ENCODE results near the gene ASCL2.
"Not testable (repeated sequence)": the region's sequence is repeated elsewhere in the genome, so short reads cannot be mapped to it uniquely, and the experiment has no call there.

The ASCL2 gene

DNA sequence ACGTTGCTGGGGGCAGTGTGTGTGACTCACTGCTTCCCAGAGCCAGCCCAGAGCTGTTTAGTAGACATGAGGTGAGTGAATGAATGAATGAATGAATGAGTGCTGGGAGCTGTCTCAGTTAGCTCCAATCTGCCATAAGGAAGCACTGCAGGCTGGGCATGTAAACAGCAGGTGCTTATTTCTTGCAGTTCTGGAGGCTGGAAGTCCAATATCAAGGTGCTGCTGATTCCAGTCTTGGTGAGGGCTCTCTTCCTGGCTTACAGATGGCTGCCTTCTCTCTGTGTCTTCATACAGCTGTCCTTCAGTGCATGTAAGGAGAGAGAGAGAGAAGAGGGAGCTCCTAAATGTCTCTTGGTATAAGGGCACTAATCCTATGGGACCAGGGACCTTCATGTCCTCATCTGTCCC is 27.2 kb upstream of the ASCL2 start:
- no peak for DNase-seq (ENCODE audit: low read depth in 3 of 3)

DNA sequence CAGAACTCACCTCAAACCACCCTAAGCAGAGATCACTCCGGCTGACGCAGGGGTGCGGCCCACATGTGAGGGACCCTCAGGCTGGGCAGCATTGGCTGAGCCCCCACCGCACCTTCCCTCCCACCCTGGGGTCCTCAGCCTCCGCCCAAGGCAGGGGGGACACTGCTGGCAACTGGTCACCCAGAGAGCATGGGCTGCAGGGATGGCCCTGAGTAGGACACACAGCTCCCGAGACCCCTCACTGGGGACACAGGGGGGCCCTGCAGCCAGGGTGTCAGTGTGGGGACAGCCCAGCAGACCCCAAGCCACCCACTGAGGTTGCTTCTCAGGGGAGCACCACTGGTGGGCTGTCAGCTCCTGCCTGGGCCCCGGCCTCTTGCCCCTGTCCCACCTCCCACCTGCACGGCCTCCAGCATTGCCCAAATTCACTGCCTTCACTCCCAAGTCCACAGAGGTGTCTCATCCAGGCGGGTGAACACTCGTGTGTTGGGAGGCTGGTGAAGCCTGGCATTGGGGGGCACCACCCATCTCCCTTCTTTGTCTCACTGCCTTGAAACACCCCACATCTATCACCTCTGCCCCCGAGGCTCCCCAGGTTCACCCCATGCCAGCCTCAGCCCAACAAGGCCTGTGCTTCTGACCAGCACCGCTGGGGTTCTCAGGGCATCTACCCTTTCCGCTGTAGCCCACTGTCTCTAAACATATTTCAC is 26.7 kb upstream of the ASCL2 start:
- DNase-seq (ENCODE audit: low read depth in 3 of 3) = no peak

DNA sequence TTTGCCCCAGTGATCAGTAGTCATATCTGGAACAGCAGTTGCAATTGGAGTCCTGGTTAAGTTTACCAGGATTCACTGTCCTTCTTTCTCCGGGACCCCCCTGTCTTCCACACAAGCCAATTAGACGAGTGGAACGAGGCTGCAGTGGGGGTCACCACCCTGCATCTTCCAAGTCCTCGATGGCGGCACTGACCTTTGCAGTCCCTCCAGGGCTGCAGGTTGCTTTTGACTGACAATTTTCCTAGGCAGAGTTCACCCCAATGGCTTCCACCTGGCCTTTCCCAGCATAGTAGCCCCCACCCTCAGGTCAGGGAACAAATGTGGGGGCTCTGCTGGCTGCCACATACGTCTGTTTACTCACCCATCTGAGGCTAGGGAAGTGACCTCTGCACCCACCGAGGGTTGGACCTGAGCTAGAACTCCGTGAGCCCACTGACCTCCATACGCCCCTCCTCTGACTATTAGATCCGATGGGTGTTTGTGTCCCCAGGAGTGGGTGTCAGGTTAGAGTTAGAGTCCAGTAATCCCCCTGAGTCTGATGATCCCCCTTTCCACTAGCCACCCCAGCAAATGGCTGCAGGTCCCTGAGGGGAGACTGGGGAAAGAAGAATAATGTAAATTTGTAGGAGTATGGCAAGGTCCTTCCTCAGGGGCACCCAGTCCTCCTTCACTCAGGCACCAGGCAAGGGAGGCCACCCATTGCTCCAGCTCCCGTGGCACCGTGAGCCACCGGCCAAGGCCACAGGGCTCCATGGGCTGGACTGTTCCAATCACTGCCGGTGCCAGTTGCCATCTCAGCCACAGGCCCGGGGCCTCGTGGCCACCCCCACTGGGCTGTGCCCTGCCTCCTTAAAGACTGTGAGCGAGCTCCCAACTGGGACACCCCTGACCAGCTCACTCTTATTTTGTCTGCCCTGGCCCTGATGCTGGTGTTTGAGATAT is 25.9 kb upstream of the ASCL2 start:
- DNase-seq (ENCODE audit: low read depth in 3 of 3) = no peak

DNA sequence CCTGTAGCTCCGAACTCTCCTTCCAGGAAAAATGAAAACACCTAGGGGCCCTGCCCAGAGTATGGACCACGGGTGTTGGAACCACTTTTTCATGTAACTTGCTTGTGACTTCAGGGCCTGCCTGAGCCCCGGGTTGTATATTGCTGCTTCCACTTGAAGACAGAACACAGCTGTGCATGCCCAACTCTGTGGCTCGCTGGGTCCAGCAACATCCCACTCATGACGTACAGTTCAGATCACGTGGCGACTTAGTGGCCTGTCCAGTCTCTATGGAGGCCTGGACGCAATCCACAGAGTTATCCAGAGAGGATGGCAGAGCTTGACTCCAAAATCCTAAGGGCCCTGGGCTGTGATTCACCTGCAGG is 24.5 kb upstream of the ASCL2 start:
- DNase-seq (ENCODE audit: low read depth in 3 of 3) = no peak

DNA sequence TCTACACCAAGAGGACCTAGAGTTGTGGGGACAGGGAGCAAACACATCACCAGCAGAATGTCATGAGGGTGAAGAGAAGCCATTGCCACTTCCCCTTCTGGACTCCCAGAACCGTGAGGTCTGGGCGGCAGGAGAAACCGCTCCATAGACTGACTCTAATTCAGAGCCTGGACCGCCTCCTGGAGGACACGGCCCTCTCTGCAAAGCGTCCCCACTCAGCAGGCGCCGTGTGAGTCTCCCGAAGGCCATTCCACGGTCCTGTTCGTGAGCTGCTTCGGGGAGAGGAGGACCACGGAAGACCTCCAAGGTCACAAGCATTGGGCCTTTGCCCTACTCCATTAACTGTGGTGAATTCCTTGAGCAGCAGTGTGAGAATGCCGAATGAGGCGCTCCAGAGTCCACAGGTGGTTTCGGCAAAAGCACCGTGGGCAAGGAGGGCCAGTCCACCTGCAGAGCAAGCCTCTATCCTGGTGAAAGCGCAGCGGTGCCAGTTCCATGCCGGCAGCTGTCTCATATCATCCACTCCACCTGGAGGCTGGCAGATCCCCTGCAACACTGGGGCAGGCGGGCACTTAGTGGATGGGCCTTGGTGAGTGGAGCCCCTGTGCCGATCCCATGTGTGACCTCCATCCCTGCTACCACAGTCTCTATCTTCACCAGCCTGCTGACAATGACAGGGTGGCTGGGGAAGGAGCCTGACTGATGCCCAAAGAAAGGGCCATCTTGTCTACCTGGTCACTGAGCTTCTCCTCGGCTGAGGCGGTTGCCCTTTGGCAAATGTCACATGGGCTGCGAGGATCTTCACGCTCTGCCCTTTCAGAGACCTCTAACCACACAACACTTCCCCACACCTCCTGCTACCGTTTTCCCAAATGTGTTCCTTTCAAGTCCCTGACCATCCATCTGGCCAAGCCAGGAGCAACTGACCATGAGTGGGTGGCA is 23.9 kb upstream of the ASCL2 start:
- DNase-seq (ENCODE audit: low read depth in 3 of 3) = no peak

DNA sequence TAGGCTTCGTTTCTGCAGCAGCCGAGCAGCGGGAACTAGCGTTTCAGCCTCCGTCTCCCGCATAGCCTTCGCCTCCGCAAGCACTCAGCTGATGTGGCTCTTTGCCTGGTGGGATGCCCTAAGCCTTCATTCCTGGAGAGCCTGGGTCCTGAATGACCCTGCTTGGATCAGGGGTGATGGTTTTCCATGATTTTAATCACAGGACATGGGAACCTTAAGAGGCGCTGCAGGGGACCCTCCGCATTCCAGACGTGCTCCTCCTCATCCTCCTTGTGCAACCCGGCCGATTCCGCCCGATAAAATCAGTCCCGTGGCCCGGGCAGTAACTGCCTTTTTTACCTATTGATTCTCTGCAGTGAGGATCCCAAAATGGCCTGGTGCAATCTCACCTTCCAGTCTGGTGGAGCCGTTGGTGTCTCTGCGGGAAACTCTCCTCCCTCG is 23.2 kb upstream of the ASCL2 start:
- DNase-seq (ENCODE audit: low read depth in 3 of 3) = no peak

DNA sequence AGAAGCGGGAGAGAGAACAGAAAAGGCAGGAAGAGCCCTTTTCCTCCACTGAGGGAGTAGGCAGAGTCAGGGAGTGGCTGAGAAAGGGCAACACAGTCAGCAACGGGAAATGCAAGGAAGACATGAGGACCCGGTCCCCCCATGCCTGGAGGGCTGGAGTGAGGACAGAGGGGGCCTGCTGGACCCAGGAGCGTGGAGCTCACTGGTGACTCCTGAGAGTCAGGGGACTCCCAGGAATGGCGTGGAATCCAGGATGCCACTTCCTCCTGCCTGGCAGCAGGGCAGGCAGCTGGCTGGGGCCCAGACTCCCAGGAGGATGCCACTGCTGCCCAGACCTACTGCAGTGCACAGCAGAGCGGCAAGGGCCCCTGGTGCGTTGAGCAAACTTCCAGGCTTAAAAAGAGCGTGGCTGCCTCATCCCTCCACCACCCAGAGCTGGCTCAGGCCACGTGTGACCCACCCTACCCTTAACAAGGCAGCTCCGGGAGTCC is 20.0 kb upstream of the ASCL2 start:
- DNase-seq (ENCODE audit: low read depth in 3 of 3) = no peak

DNA sequence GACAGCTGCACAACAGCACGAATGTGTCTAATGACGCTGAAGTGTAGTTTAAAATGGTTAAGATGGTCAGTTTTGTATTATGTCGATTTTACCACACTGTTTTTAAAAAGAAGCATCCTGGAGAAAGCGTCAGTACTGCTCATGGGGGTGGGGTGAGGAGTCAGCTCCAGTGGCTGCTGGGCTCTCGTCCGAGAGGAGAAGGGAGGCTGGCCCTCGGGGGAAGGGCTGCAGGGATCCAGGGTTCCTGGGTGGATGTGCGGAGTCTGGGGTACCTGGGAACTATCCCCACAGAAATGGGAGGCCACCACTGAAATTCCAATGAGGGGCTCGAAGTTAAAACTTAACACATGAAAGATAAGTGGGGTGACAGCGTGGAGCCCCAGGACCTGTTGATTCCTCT is 19.5 kb upstream of the ASCL2 start:
- no peak for DNase-seq (ENCODE audit: low read depth in 3 of 3)

DNA sequence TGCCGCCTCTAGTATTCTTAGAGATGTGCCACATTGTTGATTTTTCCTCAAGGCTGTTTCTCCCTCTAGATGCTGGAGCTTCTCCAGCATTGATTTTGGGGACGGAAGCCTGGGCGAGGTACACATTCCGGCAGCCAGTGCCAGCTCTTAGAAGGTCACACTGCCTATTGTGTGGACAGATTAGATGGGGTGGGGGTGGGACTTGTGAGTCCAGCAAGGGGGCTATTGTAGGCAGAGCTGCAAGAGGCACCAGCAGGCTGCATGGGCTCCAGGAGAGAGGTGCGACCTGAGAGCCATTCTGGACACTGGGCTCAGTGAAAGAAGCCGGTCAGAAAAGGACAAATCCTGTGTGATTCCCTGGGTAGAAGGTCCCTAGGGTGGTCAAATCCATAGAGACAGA is 19.0 kb upstream of the ASCL2 start:
- DNase-seq (ENCODE audit: low read depth in 3 of 3) = no peak

DNA sequence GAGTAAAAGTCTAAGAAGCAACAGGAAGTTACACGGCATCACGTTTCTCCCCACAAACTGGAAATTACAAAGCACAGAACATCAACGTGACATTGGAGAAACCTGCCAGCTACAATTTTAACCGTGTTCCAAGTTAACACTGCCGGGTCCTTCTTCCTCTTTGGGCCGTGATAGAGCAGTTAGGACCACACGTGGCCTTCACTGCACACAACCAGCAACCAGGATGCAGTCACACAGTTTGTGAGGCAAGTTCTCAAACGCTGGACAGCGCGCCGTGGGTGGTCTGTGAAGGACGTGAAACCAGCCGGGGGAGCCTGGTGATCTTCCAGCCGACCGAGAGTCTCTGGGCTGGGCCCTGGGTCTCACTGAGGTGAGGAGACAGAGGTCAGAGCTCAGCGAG is 16.7 kb upstream of the ASCL2 start:
- DNase-seq (ENCODE audit: low read depth in 3 of 3) = no peak

DNA sequence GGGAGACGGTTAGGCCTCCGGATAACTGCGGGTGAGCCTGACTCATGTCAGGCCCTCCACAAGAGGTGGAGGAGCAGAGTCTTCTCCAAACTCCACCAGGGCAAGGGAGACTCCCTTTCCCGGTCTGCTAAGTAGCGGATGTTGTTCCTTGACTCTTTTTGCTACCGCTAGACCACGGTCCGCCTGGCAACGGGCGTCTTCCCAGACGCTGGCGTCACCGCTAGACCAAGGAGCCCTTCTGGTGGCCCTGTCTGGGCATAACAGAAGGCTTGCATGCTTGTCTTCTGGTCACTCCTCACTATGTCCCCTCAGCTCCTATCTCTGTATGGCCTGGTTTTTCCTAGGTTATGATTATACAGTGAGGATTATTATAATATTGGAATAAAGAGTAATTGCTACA is 16.0 kb upstream of the ASCL2 start:
- DNase-seq (ENCODE audit: low read depth in 3 of 3) = not testable (repeated sequence)

DNA sequence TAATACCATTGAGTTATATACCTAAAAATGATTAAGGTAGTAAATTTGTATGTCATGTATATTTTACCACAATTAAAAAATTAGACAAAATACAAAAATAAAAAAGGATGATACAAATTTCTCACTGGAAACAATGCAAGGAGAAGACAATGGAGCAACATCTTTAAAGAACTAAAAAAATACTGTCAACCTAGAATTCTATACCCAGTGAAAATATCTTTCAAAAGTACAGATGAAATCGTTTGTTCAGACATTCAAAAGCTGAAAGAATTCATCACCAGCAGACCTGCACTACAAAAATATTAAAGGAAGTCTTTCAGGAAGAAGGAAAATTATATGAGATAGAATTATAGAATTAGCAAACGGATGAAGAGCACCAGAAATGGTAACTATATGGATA is 9.8 kb upstream of the ASCL2 start:
- DNase-seq (ENCODE audit: low read depth in 3 of 3) = no peak

DNA sequence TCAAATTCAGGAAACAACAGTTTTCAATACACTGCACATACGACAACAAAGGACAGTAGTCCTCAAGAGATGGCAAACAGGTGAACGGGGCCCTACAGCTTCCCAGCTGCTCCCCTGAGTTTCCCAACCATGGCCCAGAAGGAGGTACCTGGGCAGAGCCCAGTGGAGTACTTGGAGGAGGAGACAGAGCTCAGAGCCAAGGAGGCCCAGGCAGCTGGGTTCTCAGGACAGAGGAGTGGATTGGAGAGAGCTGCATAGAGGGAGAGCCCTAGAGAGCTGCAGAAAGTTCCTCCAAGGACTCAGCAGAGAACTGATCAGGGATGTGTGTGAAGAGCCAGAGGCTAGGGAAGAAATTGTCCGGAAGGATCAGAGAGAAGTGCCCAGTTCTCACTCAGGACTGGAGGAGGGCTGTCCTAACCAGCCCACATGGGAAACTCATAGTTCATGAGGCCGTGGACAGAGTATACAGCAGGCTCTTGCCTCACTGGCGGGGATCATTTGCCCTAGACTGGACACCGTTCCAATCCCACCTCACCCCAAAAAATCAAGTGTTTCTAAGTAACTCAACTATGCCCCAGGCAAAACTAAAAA is 7.6 kb upstream of the ASCL2 start:
- DNase-seq (ENCODE audit: low read depth in 3 of 3) = no peak

DNA sequence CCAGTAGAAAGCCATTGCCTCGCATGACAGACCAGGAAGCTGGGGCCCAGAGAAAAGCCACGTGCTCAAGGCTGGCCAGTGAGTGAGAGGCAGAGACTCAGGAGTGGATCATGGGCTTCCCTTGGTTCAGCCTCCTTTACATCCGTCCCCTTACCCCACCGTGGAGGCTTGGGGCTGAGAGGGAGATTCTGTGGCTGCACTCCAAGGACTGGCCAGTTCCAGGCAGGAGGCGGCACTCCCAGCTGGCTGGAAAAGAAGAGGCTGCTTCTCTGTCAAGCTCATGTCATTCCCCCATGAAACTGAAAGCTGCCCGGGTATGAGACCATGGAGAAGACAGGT is 6.6 kb upstream of the ASCL2 start:
- no peak for DNase-seq (ENCODE audit: low read depth in 3 of 3)

DNA sequence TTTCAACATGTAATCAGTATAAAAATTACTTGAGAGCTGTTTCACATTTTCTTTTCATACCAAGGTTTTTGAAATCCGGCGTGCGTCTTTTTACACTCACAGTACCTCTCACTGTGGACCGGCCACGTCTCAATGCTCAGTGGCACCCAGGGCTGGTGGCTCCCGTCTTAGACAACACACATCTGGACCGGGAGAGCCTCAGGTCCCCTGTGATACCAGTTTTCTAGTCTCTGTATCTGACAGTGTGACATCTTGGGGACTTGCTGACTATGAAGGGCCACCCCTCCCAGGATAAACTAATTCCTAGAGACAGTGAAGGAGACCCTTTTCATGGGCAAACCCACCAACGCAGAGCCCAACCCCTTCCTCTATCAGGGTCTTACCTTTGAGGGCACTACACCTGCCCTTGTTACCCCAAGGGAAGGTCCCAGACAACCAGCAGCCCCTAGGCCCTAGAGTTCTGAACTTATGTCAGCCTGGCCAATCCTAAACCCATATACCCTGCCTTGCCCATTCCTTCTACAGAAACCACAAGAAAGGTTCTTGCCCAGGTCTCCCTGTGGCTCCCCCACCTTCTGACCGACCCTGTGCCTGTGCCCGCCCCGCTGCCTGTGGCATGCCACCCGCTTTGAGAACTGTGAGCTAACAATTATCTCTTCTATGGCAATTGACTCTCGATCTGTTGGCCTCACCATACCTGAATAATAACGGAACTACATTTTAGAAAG is 6.1 kb upstream of the ASCL2 start:
- no peak for DNase-seq (ENCODE audit: low read depth in 3 of 3)

DNA sequence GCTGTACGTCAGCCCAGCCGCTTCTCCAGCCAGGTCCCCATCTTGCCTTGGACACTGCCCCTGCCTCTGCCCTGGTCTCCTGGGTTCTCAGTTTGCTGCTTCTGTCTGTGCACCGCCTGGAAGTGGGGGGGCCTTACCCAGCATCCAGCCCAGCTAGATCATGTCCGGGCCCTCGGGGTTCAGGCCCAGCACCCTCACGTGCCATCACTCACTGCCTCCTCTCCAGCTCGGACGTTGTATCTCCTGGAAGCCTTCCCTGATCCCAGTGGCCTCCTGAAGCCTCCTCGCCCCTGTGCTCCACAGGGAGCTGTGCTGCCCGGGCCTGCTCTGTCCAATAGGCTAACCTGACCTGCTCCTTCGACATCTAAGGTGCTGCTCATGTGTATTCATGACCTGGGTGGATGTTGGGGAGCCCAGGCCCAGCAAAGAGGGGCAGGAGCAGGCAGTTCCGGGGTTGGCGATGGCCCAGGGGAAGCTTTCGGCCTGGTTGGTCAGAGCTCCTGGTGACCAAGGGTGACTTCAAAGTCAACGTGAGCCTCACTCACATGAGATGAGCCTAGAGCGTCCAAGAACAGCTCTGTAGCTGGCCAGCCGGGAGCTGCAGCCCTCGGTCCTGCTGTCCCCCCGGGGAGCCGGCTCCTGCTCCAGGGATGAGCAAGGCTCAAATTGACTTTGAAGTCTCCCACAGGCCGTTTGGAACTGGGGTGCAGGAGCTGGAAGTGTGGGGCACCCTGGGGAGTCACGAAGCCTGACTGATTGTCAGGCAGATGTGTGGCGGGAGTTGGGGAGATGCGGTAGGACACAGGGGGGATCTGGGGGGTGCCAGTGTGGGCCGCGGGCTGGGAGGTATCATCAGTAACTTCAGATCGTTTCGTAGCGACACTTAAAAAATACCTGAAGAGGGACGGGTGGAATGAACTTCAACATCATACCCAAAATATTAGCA is 5.2 kb upstream of the ASCL2 start:
- no peak for DNase-seq (ENCODE audit: low read depth in 3 of 3)

DNA sequence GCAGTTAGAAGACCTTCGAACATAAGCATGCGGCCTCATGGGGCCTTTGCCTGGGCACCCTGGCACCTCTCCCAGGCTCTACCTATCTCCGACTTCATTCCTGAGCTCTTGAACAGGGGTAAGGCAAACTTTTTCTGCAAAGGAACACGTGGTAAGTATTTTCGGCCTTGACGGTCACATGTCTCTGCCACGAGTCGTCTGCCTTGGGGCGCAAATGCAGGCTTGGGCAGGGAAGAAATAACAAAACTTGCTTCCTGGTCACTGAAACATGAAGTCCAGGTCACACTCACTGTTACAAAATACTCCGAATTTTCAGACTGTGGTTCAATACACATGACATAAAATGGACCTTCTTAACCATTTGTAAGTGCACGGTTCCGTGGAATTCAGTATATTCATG is 3.4 kb upstream of the ASCL2 start:
- DNase-seq (ENCODE audit: low read depth in 3 of 3) = no peak

DNA sequence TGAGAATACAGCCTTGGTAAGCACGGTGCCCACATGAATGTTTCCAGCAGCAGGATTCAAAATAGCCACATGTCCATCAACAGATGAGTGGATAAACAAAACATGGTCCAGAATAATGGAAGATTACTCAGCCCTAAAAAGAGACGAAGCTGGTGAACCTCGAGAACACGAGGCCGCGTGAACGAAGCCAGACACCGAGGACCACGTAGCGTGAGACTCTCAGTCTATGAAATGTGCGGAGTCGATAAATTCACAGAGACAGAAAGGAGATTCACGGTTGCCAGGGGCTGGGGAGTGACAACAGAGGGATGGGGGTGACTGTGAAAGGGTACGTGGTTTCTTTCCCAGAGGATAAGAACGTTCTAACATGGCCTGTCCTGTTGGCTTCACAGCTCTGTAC is 2.9 kb upstream of the ASCL2 start:
- DNase-seq (ENCODE audit: low read depth in 3 of 3) = no peak

DNA sequence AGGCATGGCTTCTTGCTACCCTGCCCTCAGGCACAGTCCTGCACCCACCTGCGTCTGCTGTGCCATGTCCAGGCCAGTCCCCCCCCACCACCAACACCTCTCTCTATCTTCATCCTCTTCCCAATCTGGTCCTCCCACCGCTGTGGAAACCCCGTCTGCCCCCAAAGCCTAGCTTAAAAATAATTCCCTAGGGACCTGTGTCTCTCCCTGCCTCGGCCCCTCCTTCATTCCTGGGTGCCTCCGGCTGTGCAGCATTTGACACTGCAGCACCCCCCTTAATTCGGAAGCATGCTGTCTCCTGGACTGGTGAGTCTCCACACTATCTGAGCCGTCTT is 2.5 kb upstream of the ASCL2 start:
- no peak for DNase-seq (ENCODE audit: low read depth in 3 of 3)

All from stimulated activated CD4-positive, alpha-beta T cell treated with anti-CD3 and anti-CD28 coated beads, TNF-alpha, amount 100 ng/mL, for 48 hours (primary cell).